ENCODE measurements around the gene AFF2. TPM values are rescaled to one million over a fixed set of nuclear protein-coding genes. Genes with fewer than 3 reads are reported as not detected.

The AFF2 gene
- total RNA-seq, 2 donors from 2014 or later: 0.89 to 3.2 TPM

DNA sequence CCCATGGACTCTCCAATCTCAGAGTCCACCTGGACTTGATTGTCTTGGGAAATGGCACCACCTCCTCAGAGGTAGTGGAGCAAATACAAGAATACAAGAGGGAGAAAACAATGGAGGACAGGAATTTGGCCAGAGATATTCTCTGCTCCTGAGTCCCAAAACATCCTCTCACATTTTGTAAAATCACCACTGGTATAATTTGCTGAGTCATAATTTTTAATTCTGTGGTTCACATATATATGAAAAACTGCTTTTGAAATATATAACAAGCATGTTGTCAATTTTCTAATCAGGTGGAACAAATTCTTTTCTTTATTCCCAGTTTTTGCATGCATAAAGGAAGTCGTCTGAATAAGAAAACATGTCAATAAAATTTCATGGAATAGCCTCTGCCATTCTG, 356.1 kb downstream of the AFF2 start:
- H3K9me3 ChIP-seq: no peaks in the 10 kb centered on the region
- no peak for DNase-seq (ENCODE audit: low spot score)
- H3K4me1 ChIP-seq: no peaks in the 10 kb centered on the region
- TF ChIP-seq, protein P1, sequence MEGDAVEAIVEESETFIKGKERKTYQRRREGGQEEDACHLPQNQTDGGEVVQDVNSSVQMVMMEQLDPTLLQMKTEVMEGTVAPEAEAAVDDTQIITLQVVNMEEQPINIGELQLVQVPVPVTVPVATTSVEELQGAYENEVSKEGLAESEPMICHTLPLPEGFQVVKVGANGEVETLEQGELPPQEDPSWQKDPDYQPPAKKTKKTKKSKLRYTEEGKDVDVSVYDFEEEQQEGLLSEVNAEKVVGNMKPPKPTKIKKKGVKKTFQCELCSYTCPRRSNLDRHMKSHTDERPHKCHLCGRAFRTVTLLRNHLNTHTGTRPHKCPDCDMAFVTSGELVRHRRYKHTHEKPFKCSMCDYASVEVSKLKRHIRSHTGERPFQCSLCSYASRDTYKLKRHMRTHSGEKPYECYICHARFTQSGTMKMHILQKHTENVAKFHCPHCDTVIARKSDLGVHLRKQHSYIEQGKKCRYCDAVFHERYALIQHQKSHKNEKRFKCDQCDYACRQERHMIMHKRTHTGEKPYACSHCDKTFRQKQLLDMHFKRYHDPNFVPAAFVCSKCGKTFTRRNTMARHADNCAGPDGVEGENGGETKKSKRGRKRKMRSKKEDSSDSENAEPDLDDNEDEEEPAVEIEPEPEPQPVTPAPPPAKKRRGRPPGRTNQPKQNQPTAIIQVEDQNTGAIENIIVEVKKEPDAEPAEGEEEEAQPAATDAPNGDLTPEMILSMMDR (IDR thresholded peaks at IDR 0.05): no peak
- H3K36me3 ChIP-seq: no peaks in the 10 kb centered on the region
- no peak overlapping the region for H3K4me3 ChIP-seq
- H3K27ac ChIP-seq: no peak overlapping the region
- no peaks in the 10 kb centered on the region for H3K27me3 ChIP-seq

DNA sequence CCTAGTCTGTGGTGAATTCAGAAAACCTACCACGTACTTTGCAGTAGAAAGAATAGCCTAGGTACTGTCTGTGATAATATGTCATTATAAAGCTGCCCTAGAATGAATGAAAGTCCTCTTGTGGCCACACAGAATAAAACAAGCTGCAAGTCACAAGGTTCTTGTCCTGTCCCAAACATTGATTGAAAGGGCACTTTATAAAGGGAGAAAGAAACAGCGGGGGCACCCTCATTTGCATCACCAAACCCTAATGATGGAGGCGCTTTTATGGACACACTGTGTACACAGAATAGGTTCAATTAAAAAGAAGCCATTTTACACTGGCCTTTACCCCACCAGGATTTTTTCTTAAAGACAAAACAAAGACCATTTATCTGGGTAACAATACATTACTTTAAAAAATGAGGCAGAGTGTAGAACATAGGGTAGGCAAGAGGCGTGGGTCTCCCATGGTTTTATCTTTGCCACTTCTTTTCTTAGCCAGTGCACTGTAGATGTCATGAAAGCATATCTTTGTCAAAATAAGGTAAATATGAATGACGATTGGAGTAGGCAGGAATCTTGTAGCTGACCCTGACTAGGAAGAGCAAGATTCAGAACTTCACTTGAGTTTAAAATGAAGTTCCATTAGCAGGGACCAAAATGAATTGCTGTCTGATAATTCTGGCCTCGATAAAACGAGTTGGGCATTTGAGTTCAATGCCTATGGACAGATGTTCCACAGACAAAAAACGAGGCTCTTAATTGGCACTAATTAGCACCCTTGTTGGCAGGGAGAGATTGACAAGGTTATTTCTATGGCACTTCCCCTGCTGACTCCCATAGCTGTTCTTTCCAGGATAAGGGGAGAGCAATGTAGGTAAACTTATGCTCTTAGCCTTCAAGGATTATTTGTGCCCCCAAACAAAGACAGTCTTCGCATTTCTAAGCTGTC, 365.1 kb downstream of the AFF2 start:
- Histone ChIP-seq H3K27me3 (no peaks in the 10 kb centered on the region), H3K27ac (no peak overlapping the region), H3K9me3 (no peaks in the 10 kb centered on the region), H3K36me3 (no peaks in the 10 kb centered on the region), H3K4me3 (no peak overlapping the region), H3K4me1 (no peaks in the 10 kb centered on the region)
- DNase-seq (ENCODE audit: low spot score): no peak
- TF ChIP-seq, protein P1 (IDR thresholded peaks at IDR 0.05): no peak

DNA sequence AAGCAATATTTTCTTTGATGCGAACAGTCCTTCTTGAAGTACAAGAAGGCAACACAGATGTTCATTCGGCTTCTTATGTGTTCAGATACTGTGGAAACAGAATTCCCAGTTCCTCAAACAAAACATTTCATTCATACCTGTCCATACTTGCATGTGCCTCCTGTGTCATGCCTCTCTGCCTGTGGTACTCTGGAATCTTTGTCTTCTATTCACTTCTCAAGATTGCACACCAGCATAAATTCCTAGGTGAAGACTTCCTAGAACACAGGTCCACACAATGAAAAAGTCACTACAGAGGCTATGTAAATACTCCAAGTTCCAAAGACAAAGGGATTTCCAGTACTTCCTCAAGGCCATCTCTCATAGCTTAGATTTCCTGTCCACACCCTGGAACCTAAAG, 367.2 kb downstream of the AFF2 start:
- no peaks in the 10 kb centered on the region for H3K4me1 ChIP-seq
- no peaks in the 10 kb centered on the region for H3K36me3 ChIP-seq
- DNase-seq (ENCODE audit: low spot score): no peak
- TF ChIP-seq, protein P1 (IDR thresholded peaks at IDR 0.05): no peak
- no peaks in the 10 kb centered on the region for H3K9me3 ChIP-seq
- no peaks in the 10 kb centered on the region for H3K27me3 ChIP-seq
- H3K4me3 ChIP-seq: no peak overlapping the region
- H3K27ac ChIP-seq: no peak overlapping the region

DNA sequence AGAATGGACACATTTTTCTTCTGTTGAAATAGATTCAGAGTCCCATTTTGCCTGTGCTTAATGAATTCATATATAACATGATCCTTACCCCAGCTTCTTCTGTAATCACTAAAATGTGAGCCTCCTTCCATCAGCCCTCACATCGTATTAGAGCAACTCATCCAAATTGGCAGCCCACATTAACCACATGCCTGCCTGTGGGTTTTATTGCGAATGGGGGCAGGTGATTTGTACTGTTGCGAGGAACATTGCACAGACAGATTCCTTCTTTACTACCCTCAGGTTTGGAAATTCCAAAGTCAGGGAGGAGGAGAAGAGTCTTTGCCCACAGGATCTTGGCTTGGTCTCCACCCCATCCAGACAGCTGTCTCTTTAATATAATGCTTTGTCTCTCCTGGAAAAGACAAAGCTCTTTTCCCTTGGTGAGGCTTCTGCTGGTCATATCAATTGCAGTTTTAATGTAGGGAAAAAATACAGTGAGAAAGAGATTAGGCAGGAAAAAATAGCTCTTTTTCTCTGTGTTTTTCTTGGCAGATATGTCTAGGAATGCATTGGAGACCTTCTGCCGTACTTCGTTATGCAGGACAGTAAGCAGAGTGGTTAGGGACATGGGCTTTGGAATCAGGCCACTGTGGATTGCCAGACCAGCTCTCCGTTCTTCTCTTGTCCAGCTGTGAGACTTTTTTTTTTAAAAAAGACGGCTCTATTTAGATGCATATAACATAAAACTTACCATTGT, 371.2 kb downstream of the AFF2 start:
- H3K4me3 ChIP-seq: no peak overlapping the region
- no peak overlapping the region for H3K27ac ChIP-seq
- no peaks in the 10 kb centered on the region for H3K9me3 ChIP-seq
- H3K36me3 ChIP-seq: no peaks in the 10 kb centered on the region
- TF ChIP-seq, protein P1 (IDR thresholded peaks at IDR 0.05): no peak
- H3K27me3 ChIP-seq: no peaks in the 10 kb centered on the region
- no peak for DNase-seq (ENCODE audit: low spot score)
- H3K4me1 ChIP-seq: no peaks in the 10 kb centered on the region

DNA sequence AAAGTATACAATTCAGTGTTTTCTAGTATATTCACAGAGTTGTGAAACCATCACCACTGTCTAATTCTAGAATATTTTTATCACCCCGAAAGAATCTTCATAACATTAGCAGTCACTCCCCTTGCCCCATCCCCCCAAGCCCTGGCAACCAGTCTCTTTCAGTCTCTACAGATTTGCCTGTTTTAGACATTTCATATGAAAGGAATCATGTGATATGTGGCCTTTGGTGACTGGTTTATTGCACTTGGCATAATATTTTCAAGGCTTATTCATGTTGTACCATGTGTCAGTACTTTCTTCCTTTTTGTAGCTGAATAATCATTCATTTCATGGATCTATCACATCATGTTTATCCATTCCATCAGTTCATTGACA, 371.7 kb downstream of the AFF2 start:
- TF ChIP-seq, protein P1 (IDR thresholded peaks at IDR 0.05): no peak
- DNase-seq (ENCODE audit: low spot score): no peak
- Histone ChIP-seq H3K27me3 (no peaks in the 10 kb centered on the region), H3K27ac (no peak overlapping the region), H3K4me3 (no peak overlapping the region), H3K36me3 (no peaks in the 10 kb centered on the region), H3K9me3 (no peaks in the 10 kb centered on the region), H3K4me1 (no peaks in the 10 kb centered on the region)

Data from right atrium auricular region (tissue), 2 donors.